Pancreas (tissue), 10 donors: ENCODE results near the gene SPP1. TPM values are rescaled to one million over a fixed set of nuclear protein-coding genes. Genes with fewer than 3 reads are reported as not detected.
A peak's percentile ranks its signal among the peaks of the same experiment; 100 is the strongest.

ENCODE experiments used
- ATAC-seq, 4 donors: fragments of 200-7000 bp; cut with Tn5 transposase; one replicate each; pipeline versions ENCODE4 v1.8.0 to v1.9.1; 2020; ENCODE audit warnings: mild to moderate bottlenecking in 4 of 4, moderate library complexity in 4 of 4
- DNase-seq, 6 donors: peaks; one replicate each; pipeline ENCODE4 v3.0.0-alpha.2; 2020
- FAIRE-seq: peaks from 2 replicates; lab custom pipeline; 2012; peaks lifted over from hg19 to GRCh38; lab: Jason Lieb, UNC
- H3K27ac ChIP-seq, 4 donors: fragments of 200-600 bp; sonication (generic); 1 replicate in 3 of 4; 2 replicates in 1 of 4; pipeline versions ENCODE4 v1.5.0 to v1.8.0; 2020
- H3K27me3 ChIP-seq, 4 donors: fragments of 200-600 bp; one replicate each; pipeline ENCODE4 v1.8.0; 2021
- H3K36me3 ChIP-seq, 3 donors: fragments of 200-600 bp; sonication (generic) in 1 of 3; one replicate each; pipeline versions ENCODE4 v1.5.0 to v1.8.0; 2020 to 2021
- H3K4me1 ChIP-seq, 3 donors: fragments of 200-600 bp; one replicate each; pipeline ENCODE4 v1.8.0; 2021
- H3K4me3 ChIP-seq, 4 donors: fragments of 200-600 bp; sonication (generic) in 2 of 4; one replicate each; pipeline versions ENCODE4 v1.5.0 to v1.8.0; 2020 to 2021
- H3K9me3 ChIP-seq, 4 donors: fragments of 200-600 bp; one replicate each; pipeline ENCODE4 v1.8.0; 2021
- CTCF ChIP-seq, 4 donors: fragments of 200-600 bp; sonication (generic) in 3 of 4; IDR thresholded peaks; one replicate each; pipeline versions ENCODE4 v1.5.0 to v1.8.0; 2021; ENCODE audit warnings: antibody characterized with exemption in 4 of 4
- WGBS, 2 donors: extraction: QIAGEN DNeasy Blood & Tissue Kit; methylation state at CpG; one replicate each; pipeline ENCODE4 v1.1.7; 2013; 5-methylcytosine and 5-hydroxymethylcytosine counted together
- intact Hi-C, 3 donors: fragments of 100-400 bp; cut with DNase I; formaldehyde crosslinking; loops; one replicate each; pipeline versions ENCODE4 v1.11.1 to v1.14.2; 2022
- polyA plus RNA-seq, 2 donors: library from polyadenylated mRNA; stranded (reverse); fragments of 200-250 nt; gene quantifications; one replicate each; pipeline ENCODE4 v1.2.3, GENCODE V29; 2013
- total RNA-seq, 6 donors: library from RNA; stranded (reverse); fragmentation: NEBNext Ultra II Directional in 4 of 6; extraction: Animal tissue kit (Norgen Biotek cat#: 25700) in 4 of 6; gene quantifications; one replicate each; pipeline versions ENCODE4 v1.2.1 to v1.2.4, GENCODE V29; 2021 to 2023
- donor health status: healthy with polysubstance abuse.
- donor health status: DM: no; HTN: no; CAD: no; lungs with moderate emphysema.
- donor health status: DM: no; HTN: no; CAD: no.
- donor health status: control.
- donor health status: control.
- donor health status: Bipolar disorder and iron deficiency.
- donor health status: DM: yes; HTN: yes; CAD: no.
- donor health status: DM: no; HTN: no; CAD: no.
- donor health status: DM: no; HTN: no; CAD: no.
- donor health status: DM: yes; HTN: yes; CAD: no.

The SPP1 gene
- total and polyA plus RNA-seq, 8 donors, result 55.4 to 1,351 (median 166) TPM

GRCh38 chr4:87950936-87951511 lies 24.5 kb upstream of the SPP1 start:
- ATAC-seq (no peak), FAIRE-seq (no peak), DNase-seq (no peak)
- H3K27ac ChIP-seq, result peak overlapping the region in 2 of 4 donors; percentile 43 to 62
- WGBS, 2 donors, result 71 to 78% methylated on average over 3 of the region's 3 CpGs
- no peaks in the 10 kb centered on the region for H3K36me3 ChIP-seq
- no peak for TF ChIP-seq CTCF (IDR thresholded peaks at IDR 0.05)
- no peaks in the 10 kb centered on the region for H3K27me3 ChIP-seq
- H3K4me1 ChIP-seq, result peaks cover 0 to 20% (median 0%) of the 10 kb centered on the region in 3 donors
- H3K4me3 ChIP-seq, result no peak overlapping the region
- intact Hi-C loops, result no loop called here
- H3K9me3 ChIP-seq, result no peaks in the 10 kb centered on the region

- ATAC-seq (no peak), FAIRE-seq (no peak), DNase-seq (no peak)
- TF ChIP-seq CTCF (IDR thresholded peaks at IDR 0.05), result no peak
- Histone ChIP-seq H3K4me1 (peaks cover 0 to 20% (median 0%) of the 10 kb centered on the region in 3 donors), H3K27ac (no peak overlapping the region), H3K9me3 (no peaks in the 10 kb centered on the region), H3K4me3 (no peak overlapping the region), H3K36me3 (no peaks in the 10 kb centered on the region), H3K27me3 (no peaks in the 10 kb centered on the region)
- intact Hi-C loops, result no loop called here
- WGBS, 2 donors, result 70 to 76% methylated on average over 1 of the region's 1 CpG
These were observed 21.7 kb upstream of the SPP1 start for GRCh38 chr4:87953826-87954225.

- no peaks in the 10 kb centered on the region for H3K4me1 ChIP-seq
- ATAC-seq (no peak), FAIRE-seq (no peak), DNase-seq (no peak)
- 83 to 84% methylated on average over 3 of the region's 3 CpGs for WGBS, 2 donors
- no peaks in the 10 kb centered on the region for H3K27me3 ChIP-seq
- H3K4me3 ChIP-seq, result no peak overlapping the region
- H3K9me3 ChIP-seq, result no peaks in the 10 kb centered on the region
- H3K36me3 ChIP-seq, result no peaks in the 10 kb centered on the region
- intact Hi-C loops, result no loop called here
- TF ChIP-seq CTCF (IDR thresholded peaks at IDR 0.05), result no peak
- no peak overlapping the region for H3K27ac ChIP-seq
These were observed 19.0 kb upstream of the SPP1 start for GRCh38 chr4:87956501-87956900.

- no peak for TF ChIP-seq CTCF (IDR thresholded peaks at IDR 0.05)
- H3K27me3 ChIP-seq, result no peaks in the 10 kb centered on the region
- no peaks in the 10 kb centered on the region for H3K9me3 ChIP-seq
- FAIRE-seq, result no peak
- 50 to 69% methylated on average over 1 of the region's 1 CpG for WGBS, 2 donors
- no peak for DNase-seq
- intact Hi-C loops, result no loop called here
- H3K36me3 ChIP-seq, result no peaks in the 10 kb centered on the region
- no peak overlapping the region for H3K4me3 ChIP-seq
- no peak overlapping the region for H3K27ac ChIP-seq
- no peaks in the 10 kb centered on the region for H3K4me1 ChIP-seq
- no peak for ATAC-seq
These were observed 18.5 kb upstream of the SPP1 start for GRCh38 chr4:87957061-87957460.

GRCh38 chr4:87961993-87962392 lies 13.5 kb upstream of the SPP1 start:
- Histone ChIP-seq H3K9me3 (no peaks in the 10 kb centered on the region), H3K27me3 (no peaks in the 10 kb centered on the region), H3K4me1 (no peaks in the 10 kb centered on the region), H3K36me3 (no peaks in the 10 kb centered on the region), H3K4me3 (no peak overlapping the region), H3K27ac (no peak overlapping the region)
- FAIRE-seq, result no peak
- no peak for DNase-seq
- TF ChIP-seq CTCF (IDR thresholded peaks at IDR 0.05), result no peak
- WGBS, 2 donors, result 60 to 77% methylated on average over 1 of the region's 1 CpG
- ATAC-seq, result peak in 2 of 4 donors; percentile 27 to 30
- intact Hi-C loops, result loop anchor here in 1 of 3 donors (10.0 kb wide), 1 partner anchor 57 kb away; no protein-coding TSS in a partner anchor
